Stimulated activated CD4-positive, alpha-beta T cell treated with anti-CD3 and anti-CD28 coated beads, Interleukin-12 subunit alpha, Interleukin-12 subunit beta, amount 100 ng/mL, for 48 hours (primary cell): ENCODE results near the gene FZD2.
"Not testable (repeated sequence)": the region's sequence is repeated elsewhere in the genome, so short reads cannot be mapped to it uniquely, and the experiment has no call there.

ENCODE experiments used
- DNase-seq, 3 donors: peaks; one replicate each; pipeline ENCODE4 v3.0.0-alpha.2; 2020; ENCODE audit warnings: low read depth in 2 of 3, low spot score in 1 of 3

FZD2 gene

GRCh38 chr17:44556832-44557606 lies at the start of gene FZD2:
Gene FZD2, plus strand, starts transcription at chr17:44557484. Its CDS starts 205 bp downstream, at chr17:44557689.
- peak in 2 of 3 donors; percentile 13 to 14 for DNase-seq

GRCh38 chr17:44511241-44512134 lies 45.8 kb upstream of the FZD2 start:
- not testable (repeated sequence) for DNase-seq

- no peak for DNase-seq
Observed at GRCh38 chr17:44518032-44518431, 39.3 kb upstream of the FZD2 start.

- DNase-seq = peak; percentile 53 to 72 (median 59)
Observed at GRCh38 chr17:44522883-44523671, 34.2 kb upstream of the FZD2 start.

GRCh38 chr17:44523672-44523972 lies 33.7 kb upstream of the FZD2 start:
- DNase-seq = no peak

- DNase-seq = no peak
Observed at GRCh38 chr17:44527102-44527501, 30.2 kb upstream of the FZD2 start.

- no peak for DNase-seq
Observed at GRCh38 chr17:44527954-44528353, 29.3 kb upstream of the FZD2 start.

- DNase-seq = no peak
Observed at GRCh38 chr17:44529864-44530263, 27.4 kb upstream of the FZD2 start.

- no peak for DNase-seq
Observed at GRCh38 chr17:44530896-44531418, 26.3 kb upstream of the FZD2 start.

GRCh38 chr17:44533533-44534246 lies 23.6 kb upstream of the FZD2 start:
- DNase-seq = peak; percentile 71 to 87 (median 87)

GRCh38 chr17:44536090-44536953 lies 21.0 kb upstream of the FZD2 start:
- no peak for DNase-seq

GRCh38 chr17:44537922-44538321 lies 19.4 kb upstream of the FZD2 start:
- DNase-seq = not testable (repeated sequence)

- no peak for DNase-seq
Observed at GRCh38 chr17:44539673-44540072, 17.6 kb upstream of the FZD2 start.

GRCh38 chr17:44540246-44541084 lies 16.8 kb upstream of the FZD2 start:
- no peak for DNase-seq

GRCh38 chr17:44541884-44542581 lies 15.3 kb upstream of the FZD2 start:
- no peak for DNase-seq

- DNase-seq = no peak
Observed at GRCh38 chr17:44543213-44543904, 13.9 kb upstream of the FZD2 start.

GRCh38 chr17:44543905-44544523 lies 13.3 kb upstream of the FZD2 start:
- no peak for DNase-seq
